Stimulated activated CD8-positive, alpha-beta memory T cell treated with anti-CD3 and anti-CD28 coated beads, Interleukin-12 subunit alpha, Interleukin-12 subunit beta, amount 100 ng/mL, for 24 hours (primary cell): ENCODE measurements around the gene GYS2.
A peak's percentile ranks its signal among the peaks of the same experiment; 100 is the strongest.

Experiments
- DNase-seq: peaks from one replicate; pipeline ENCODE4 v3.0.0-alpha.2; 2020; ENCODE audit errors: extremely low read depth

GYS2 gene

GRCh38 chr12:21505888-21506287, 98.8 kb downstream of the GYS2 start:
- no peak for DNase-seq

- DNase-seq, result no peak
These were observed 101.8 kb downstream of the GYS2 start for GRCh38 chr12:21502872-21503271.

DNA sequence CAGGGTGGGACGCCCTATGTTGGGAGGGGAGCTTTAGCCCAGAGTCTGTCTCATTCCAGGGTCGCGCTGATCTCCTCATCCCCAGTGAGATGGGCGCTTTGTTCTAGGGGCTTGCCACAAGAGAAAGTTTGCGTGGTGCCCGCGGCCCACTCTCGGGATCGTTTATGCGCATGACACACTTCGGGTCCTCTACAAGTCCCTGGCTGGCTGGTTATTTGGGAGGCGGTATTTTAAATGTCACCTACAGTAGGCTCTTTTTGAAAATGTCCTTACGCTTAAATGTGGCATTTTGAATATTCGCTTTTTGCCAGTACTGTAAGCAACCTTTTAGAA, 102.5 kb downstream of the GYS2 start:
- DNase-seq, result no peak

DNA sequence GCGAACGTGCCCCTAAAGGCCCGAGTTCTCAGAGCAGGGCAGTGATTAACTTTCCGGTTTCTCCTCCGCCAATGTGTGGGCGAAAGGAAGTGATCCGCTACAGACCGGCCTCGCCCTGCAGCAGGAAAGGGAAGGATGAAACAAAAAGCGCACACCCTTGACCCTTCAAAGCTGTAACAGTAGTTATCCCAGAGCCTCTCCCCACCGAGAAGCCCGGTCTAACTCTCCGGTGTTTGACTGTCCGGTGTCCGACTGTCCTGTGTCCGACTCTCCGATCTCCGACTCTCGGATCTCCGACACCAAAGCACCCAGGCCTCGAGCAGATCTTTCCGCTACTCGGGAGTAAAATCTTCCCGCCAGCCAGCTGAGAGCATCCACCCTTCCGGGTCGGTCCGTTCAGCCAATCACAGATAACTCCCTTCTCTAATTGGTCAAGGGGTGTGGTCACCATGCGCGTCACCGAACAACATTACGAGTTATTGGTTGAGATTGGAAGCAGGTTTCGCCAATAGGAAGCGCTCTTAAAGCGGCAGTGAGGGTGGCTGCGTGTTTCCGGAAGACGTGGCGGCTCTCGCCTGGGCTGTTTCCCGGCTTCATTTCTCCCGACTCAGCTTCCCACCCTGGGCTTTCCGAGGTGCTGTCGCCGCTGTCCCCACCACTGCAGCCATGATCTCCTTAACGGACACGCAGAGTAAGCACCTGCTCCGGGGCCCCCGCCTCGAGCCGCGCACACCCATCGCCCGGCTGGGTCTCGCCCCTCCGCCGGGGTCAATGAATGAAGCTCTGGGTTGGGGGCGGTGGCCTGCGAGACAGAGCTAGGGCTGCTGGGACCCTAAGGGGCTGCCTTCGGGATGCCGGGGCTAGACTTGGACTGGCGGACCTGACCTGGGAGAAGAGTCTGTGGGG, 103.1 kb downstream of the GYS2 start, which contains the start of the genes GOLT1B and RECQL:
TSS of gene GOLT1B (plus strand) at position 532 of the 906 bp plus-strand sequence. CDS start at position 667, 135 bp downstream.
TSS of gene RECQL (minus strand) at position 378 of the 906 bp plus-strand sequence. CDS start 2,065 bp downstream, outside the sequence.
- DNase-seq, result peak; percentile 74

DNA sequence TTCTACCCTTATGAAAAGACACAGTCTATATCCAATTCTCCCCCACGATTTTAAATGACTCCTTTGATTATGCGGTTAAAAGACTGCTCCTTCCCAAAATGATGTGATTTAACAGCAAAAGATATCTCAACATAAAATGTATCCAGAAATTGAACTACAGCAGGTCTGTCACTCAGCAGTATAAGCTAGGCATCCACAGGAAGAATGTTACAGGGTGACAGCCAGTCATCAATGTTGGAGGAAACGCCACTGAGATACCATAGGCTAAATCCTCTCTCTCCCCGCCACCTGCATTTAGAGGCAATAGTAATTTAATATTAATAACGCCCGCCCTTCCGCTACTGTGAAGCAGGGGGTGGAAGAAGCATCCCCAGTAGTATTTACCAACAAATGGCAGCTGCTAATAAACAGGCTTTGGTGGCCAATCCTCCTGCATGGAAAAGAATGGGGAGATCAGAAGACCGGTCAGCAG, 103.8 kb downstream of the GYS2 start:
- DNase-seq, result no peak

GRCh38 chr12:21499765-21500164, 104.9 kb downstream of the GYS2 start:
- no peak for DNase-seq
